Measurements from ENCODE around the gene CCN2.

CCN2 gene

GRCh38 chr6:131950767-131951575 lies at the start of gene CCN2:
Gene CCN2, minus strand, starts transcription at chr6:131951372. Its CDS starts 200 bp downstream, at chr6:131951172.
- DNase-seq, result no peak

GRCh38 chr6:132000296-132000695 lies 49.1 kb upstream of the CCN2 start:
- no peak for DNase-seq

GRCh38 chr6:131999545-132000146 lies 48.5 kb upstream of the CCN2 start:
- DNase-seq, result no peak

GRCh38 chr6:131998255-131998982 lies 47.2 kb upstream of the CCN2 start:
- DNase-seq, result no peak

- no peak for DNase-seq
Observed at GRCh38 chr6:131997429-131998153, 46.4 kb upstream of the CCN2 start.

- no peak for DNase-seq
Observed at GRCh38 chr6:131995917-131996316, 44.7 kb upstream of the CCN2 start.

- DNase-seq, result no peak
Observed at GRCh38 chr6:131992557-131992956, 41.4 kb upstream of the CCN2 start.

GRCh38 chr6:131989036-131989435 lies 37.9 kb upstream of the CCN2 start:
- no peak for DNase-seq

GRCh38 chr6:131982740-131983259 lies 31.6 kb upstream of the CCN2 start:
- DNase-seq, result no peak

- DNase-seq, result no peak
Observed at GRCh38 chr6:131981624-131981978, 30.4 kb upstream of the CCN2 start.

- DNase-seq, result no peak
Observed at GRCh38 chr6:131980791-131981623, 29.8 kb upstream of the CCN2 start.

GRCh38 chr6:131980338-131980790 lies 29.2 kb upstream of the CCN2 start:
- DNase-seq, result no peak

- DNase-seq, result no peak
Observed at GRCh38 chr6:131979515-131980337, 28.6 kb upstream of the CCN2 start.

- no peak for DNase-seq
Observed at GRCh38 chr6:131978522-131978921, 27.4 kb upstream of the CCN2 start.

GRCh38 chr6:131976545-131977061 lies 25.4 kb upstream of the CCN2 start:
- no peak for DNase-seq

GRCh38 chr6:131972741-131973140 lies 21.6 kb upstream of the CCN2 start:
- DNase-seq, result no peak

- DNase-seq, result no peak
Observed at GRCh38 chr6:131970076-131970859, 19.1 kb upstream of the CCN2 start.

- DNase-seq, result no peak
Observed at GRCh38 chr6:131968656-131969055, 17.5 kb upstream of the CCN2 start.

GRCh38 chr6:131967948-131968347 lies 16.8 kb upstream of the CCN2 start:
- no peak for DNase-seq

- DNase-seq, result no peak
Observed at GRCh38 chr6:131966443-131966842, 15.3 kb upstream of the CCN2 start.

Measured in activated CD8-positive, alpha-beta memory T cell treated with anti-CD3 and anti-CD28 coated beads for 24 hours (primary cell).